Epithelial cell of prostate (primary cell): ENCODE data around the gene PRKAG1.

Experiments
- DNase-seq: peaks from one replicate; pipeline ENCODE4 v3.0.0-alpha.2; 2011; ENCODE audit warnings: low read depth, low spot score
- H3K27ac ChIP-seq: fragments of 450-650 bp; 2 replicates; pipeline ENCODE4 v1.5.1; 2017; ENCODE audit warnings: mild to moderate bottlenecking

PRKAG1 gene

GRCh38 chr12:49015196-49015595 is 3.4 kb downstream of the PRKAG1 start:
- DNase-seq, result no peak
- no peak overlapping the region for H3K27ac ChIP-seq

GRCh38 chr12:49014547-49014946 is 4.0 kb downstream of the PRKAG1 start:
- no peak for DNase-seq
- no peak overlapping the region for H3K27ac ChIP-seq

GRCh38 chr12:49013428-49013827 is 5.1 kb downstream of the PRKAG1 start:
- DNase-seq, result no peak
- H3K27ac ChIP-seq, result no peak overlapping the region

- DNase-seq, result no peak
- H3K27ac ChIP-seq, result no peak overlapping the region
Measured at GRCh38 chr12:49012739-49013138, 5.8 kb downstream of the PRKAG1 start.

- no peak overlapping the region for H3K27ac ChIP-seq
- no peak for DNase-seq
Measured at GRCh38 chr12:49010092-49010668, 8.4 kb downstream of the PRKAG1 start.

- no peak for DNase-seq
- H3K27ac ChIP-seq, result no peak overlapping the region
Measured at GRCh38 chr12:49008943-49009342, 9.6 kb downstream of the PRKAG1 start.

GRCh38 chr12:49000346-49000745 is 18.2 kb downstream of the PRKAG1 start:
- H3K27ac ChIP-seq, result no peak overlapping the region
- no peak for DNase-seq

- DNase-seq, result no peak
- no peak within 1 kb of the TSS for H3K27ac ChIP-seq
Measured at GRCh38 chr12:48999371-49000131, 19.0 kb downstream of the PRKAG1 start, which contains the start of gene DDN. DDN (minus strand) TSS chr12:48999375; CDS start chr12:48999287, 88 bp downstream.

- no peak overlapping the region for H3K27ac ChIP-seq
Measured at GRCh38 chr12:48998497-48999353, 19.9 kb downstream of the PRKAG1 start.

GRCh38 chr12:48997719-48998496 is 20.7 kb downstream of the PRKAG1 start:
- H3K27ac ChIP-seq, result no peak overlapping the region
- no peak for DNase-seq

More at GRCh38 chr12:48998497-48999353, 19.9 kb downstream of the PRKAG1 start:
- no peak for DNase-seq

- no peak for DNase-seq
- no peak overlapping the region for H3K27ac ChIP-seq
Measured at GRCh38 chr12:48996794-48997718, 21.5 kb downstream of the PRKAG1 start.

GRCh38 chr12:48995086-48995879 is 23.3 kb downstream of the PRKAG1 start:
- DNase-seq, result no peak
- no peak overlapping the region for H3K27ac ChIP-seq

GRCh38 chr12:48994224-48995085 is 24.1 kb downstream of the PRKAG1 start:
- DNase-seq, result no peak
- H3K27ac ChIP-seq, result no peak overlapping the region

- H3K27ac ChIP-seq, result no peak overlapping the region
- no peak for DNase-seq
Measured at GRCh38 chr12:48993787-48994186, 24.8 kb downstream of the PRKAG1 start.

GRCh38 chr12:48991247-48992050 is 27.1 kb downstream of the PRKAG1 start:
- no peak for DNase-seq
- H3K27ac ChIP-seq, result no peak overlapping the region

GRCh38 chr12:48990552-48990951 is 28.0 kb downstream of the PRKAG1 start:
- no peak for DNase-seq

More at GRCh38 chr12:48990552-48990951, 28.0 kb downstream of the PRKAG1 start:
- H3K27ac ChIP-seq, result no peak overlapping the region
